GM21576 (cell line): ENCODE data around the gene MEIOC.
"Not testable (repeated sequence)": the region's sequence is repeated elsewhere in the genome, so short reads cannot be mapped to it uniquely, and the experiment has no call there.

Source experiments
- ATAC-seq: cut with Tn5 transposase; IDR thresholded peaks from one replicate; pipeline ENCODE4 v1.9.1; 2021; ENCODE audit warnings: mild to moderate bottlenecking, moderate library complexity; ENCODE audit not compliant: unreplicated experiment

Gene MEIOC

DNA sequence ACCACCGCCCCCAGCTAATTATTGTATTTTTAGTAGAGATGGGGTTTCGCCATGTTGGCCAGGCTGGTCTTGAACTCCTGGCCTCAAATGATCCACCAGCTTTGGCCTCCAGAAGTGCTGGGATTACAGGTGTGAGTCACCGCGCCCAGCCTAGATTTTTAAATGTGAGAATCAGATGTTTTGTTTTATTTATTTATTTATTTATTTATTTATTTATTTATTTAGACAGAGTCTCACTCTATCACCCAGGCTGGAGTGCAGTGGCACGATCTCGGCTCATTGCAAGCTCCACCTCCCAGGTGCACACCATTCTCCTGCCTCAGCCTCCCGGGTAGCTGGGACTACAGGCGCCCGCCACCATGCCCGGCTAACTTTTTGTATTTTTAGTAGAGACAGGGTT is 44.0 kb downstream of the MEIOC start:
- not testable (repeated sequence) for ATAC-seq

DNA sequence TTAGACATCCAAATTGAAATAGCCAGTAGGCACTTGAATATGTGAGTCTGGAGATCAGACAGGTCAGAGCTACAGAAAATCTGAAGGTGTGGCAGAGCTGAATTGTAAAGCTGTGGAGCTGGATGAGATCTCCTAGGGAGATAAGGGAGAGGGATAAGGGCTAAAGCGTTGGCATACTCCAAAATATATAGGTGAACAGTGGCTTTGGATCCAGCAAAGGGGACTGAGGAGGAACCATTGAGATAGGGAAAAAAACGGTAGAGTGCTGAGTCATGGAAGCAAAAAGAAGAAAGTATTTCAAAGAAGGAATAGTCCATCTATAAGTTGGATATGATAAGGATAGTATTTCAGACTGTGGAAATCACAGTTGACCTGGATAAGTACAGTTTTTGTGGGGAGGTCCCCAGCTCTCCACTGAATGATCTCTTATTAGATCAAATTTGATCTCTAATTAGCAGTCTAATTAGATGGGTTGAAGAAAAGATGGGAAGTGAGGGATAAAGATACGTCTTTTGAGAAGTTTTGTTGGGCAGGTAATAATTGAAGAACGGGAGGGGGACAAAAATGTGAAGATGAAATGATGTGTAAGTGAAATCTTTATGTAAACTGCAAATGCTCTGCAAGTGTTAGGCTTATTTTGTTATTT is 51.6 kb downstream of the MEIOC start:
- ATAC-seq, result no peak

DNA sequence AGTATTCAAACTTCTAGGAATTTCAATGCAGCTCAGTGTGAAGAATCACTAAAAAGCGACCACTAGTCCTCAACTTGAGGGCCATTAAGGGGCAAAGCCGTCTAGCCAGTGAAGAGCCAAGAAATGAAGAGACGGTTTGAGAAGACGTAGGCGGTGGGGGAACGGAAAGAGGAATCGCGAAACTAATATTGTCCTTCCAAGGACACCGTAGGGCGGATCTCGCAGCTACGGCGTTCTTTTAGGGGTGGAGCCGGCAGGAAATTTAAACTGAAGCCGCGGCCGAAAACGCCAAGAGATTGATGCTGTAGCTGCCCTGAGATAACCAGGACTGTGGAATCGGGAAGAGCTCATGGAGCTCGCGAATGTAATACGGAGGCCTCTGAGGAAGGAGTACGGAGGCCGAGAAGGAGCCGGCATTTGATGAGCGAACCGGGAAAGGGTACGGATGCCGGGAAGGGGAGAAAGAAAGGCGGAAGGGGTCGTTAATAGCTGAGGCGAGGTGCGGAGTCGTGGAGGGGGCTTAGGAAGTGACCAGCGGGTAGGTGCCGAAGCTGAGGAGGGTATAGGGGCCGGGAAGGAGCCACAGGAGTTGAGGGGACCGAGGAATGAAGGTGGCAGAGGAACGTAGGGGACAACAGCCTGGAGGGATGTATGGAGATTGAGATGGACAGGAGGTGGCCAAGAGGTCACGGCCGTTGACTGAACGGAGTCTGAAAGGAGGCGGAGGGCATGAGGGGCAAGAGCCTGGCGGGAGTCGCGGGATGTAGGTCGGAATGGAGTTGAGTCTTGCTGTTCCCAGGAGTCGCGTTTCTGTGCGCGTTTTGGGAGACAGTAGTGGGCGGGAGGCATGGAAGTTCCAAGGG is 52.4 kb downstream of the MEIOC start, which contains the start of gene DBF4B:
Gene DBF4B (plus strand): TSS at position 265 of the 863 bp plus-strand sequence. CDS start 156 bp downstream, at position 421.
- no peak for ATAC-seq

DNA sequence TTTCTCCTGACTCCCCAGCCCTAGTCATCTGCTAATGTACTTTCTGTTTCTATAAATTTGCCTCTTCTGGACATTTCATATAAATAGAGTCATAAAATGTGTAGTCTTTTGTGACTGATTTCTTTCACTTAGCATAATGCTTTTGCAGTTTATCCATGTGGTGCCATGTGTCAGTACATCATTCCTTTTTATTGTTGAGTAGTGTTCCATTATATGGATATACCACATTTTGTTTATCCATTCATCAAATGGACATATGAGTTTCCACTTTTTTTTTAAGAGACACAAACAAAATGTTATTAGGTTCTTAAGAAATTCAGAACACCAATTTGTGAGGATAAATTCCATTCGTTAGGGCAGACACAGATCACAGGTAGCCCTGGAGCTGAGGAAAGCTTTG is 63.2 kb downstream of the MEIOC start:
- ATAC-seq, result no peak

DNA sequence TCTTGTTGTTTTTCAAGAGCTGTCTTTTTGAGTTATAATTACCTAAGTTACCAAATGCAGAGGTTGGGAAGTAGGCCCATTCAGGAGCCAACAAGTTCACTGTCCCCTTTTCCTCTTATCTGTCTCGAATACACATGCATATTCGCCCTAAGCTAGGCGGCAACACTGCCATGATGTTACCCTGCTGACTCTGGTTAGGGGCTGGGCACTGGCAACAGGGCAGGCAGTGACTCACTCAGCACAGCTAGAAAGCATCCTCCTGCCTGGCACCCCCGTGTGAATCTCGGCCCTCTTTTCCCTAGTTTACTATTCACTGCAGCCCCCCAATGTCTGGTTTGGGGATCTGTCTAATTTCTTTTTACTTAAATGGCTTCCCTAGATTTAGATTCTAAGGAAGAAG is 66.0 kb downstream of the MEIOC start:
- no peak for ATAC-seq
